NT2/D1 (cell line): ENCODE data around the gene KCNJ6.

Experiments used
- SUZ12 ChIP-seq: IDR thresholded peaks from 2 replicates; pipeline ENCODE4 v1.6.1; 2011; ENCODE audit not compliant: insufficient read length, insufficient read depth; ENCODE audit errors: extremely low read depth
- YY1 ChIP-seq: IDR thresholded peaks from 2 replicates; pipeline ENCODE4 v1.6.1; 2011; ENCODE audit not compliant: insufficient read length, insufficient read depth
- ZNF274 ChIP-seq: IDR thresholded peaks from 2 replicates; pipeline ENCODE4 v1.6.1; 2011; ENCODE audit warnings: mild to moderate bottlenecking, low read depth, low read length

GRCh38 chr21:37660709-37661108 is 255.5 kb downstream of the KCNJ6 start:
- no peak for TF ChIP-seq SUZ12
- TF ChIP-seq YY1: no peak
- TF ChIP-seq ZNF274: no peak
